Cardiac fibroblast (primary cell): ENCODE data around the gene CCDC12.

Experiments used
- DNase-seq, 2 donors: peaks; one replicate each; pipeline versions ENCODE4 v3.0.0 to v3.0.0-alpha.2; 2010; ENCODE audit warnings: low read depth in 2 of 2
- H3K4me3 ChIP-seq, 2 donors: replicated peaks in 1 of 2; 1 replicate in 1 of 2; 2 replicates in 1 of 2; pipeline ENCODE4 v1.5.1; 2011; ENCODE audit warnings: low read depth in 2 of 2, low read length in 2 of 2, mild to moderate bottlenecking in 2 of 2, moderate library complexity in 1 of 2
- TF ChIP-seq, protein P1 (sequence below): IDR thresholded peaks from one replicate; pipeline ENCODE4 v1.5.1; 2011; ENCODE audit warnings: low read depth, mild to moderate bottlenecking, low read length, inconsistent platforms

Gene CCDC12

DNA sequence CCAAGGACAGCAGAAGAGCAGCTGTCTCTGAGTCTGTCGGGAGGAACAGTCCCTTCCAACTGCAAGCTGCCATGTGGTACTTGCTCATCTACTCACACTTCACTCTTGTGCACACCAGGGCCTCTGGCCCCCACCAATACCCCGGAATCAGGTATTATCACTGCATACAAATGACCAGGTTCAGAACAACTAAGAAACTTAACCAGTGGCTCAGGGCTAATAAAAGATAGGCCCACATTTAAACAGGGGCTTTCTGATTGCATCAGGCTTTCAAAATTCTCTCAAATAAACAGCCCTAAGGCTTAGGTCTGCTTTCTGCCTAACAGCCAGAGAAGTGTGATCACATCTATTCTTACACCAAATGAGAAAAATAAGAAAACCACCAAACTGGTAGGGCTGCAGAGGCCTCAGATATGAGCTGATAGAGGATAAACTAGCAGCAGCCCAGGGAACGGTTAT, 20.7 kb downstream of the CCDC12 start:
- DNase-seq: no peak
- no peak overlapping the region for H3K4me3 ChIP-seq
- TF ChIP-seq, protein P1, sequence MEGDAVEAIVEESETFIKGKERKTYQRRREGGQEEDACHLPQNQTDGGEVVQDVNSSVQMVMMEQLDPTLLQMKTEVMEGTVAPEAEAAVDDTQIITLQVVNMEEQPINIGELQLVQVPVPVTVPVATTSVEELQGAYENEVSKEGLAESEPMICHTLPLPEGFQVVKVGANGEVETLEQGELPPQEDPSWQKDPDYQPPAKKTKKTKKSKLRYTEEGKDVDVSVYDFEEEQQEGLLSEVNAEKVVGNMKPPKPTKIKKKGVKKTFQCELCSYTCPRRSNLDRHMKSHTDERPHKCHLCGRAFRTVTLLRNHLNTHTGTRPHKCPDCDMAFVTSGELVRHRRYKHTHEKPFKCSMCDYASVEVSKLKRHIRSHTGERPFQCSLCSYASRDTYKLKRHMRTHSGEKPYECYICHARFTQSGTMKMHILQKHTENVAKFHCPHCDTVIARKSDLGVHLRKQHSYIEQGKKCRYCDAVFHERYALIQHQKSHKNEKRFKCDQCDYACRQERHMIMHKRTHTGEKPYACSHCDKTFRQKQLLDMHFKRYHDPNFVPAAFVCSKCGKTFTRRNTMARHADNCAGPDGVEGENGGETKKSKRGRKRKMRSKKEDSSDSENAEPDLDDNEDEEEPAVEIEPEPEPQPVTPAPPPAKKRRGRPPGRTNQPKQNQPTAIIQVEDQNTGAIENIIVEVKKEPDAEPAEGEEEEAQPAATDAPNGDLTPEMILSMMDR: no peak

GRCh38 chr3:46955157-46955556, 21.4 kb downstream of the CCDC12 start:
- TF ChIP-seq, protein P1: no peak
- H3K4me3 ChIP-seq: no peak overlapping the region
- DNase-seq: no peak

- no peak overlapping the region for H3K4me3 ChIP-seq
- DNase-seq: no peak
- TF ChIP-seq, protein P1: no peak
Observed at GRCh38 chr3:46954178-46954577, 22.4 kb downstream of the CCDC12 start.

GRCh38 chr3:46953234-46954010, 23.1 kb downstream of the CCDC12 start:
- DNase-seq: no peak
- H3K4me3 ChIP-seq: no peak overlapping the region

DNA sequence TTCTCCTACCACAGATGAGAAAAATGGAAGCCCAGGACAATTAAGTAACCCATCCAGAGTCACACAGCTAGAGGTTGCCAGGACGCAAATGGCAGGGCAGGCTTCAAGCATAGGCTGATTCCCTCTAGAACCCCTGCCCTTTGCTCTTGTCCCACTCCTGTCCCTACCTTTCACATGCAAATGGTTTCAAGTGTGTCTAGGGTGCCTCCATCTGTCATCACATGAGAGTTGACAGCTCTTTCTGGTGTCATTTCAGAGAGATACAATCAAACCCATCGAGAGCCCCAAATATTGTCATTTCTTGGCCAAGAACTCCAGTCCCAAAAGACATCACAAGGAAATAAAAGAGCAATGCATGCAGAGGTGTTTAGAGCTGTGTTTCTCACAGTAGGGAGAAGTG, 23.7 kb downstream of the CCDC12 start:
- H3K4me3 ChIP-seq: no peak overlapping the region
- TF ChIP-seq, protein P1: no peak
- no peak for DNase-seq

More at GRCh38 chr3:46953234-46954010, 23.1 kb downstream of the CCDC12 start:
- TF ChIP-seq, protein P1: no peak

GRCh38 chr3:46950650-46951241, 25.8 kb downstream of the CCDC12 start:
- TF ChIP-seq, protein P1: no peak
- H3K4me3 ChIP-seq: no peak overlapping the region
- DNase-seq: no peak

DNA sequence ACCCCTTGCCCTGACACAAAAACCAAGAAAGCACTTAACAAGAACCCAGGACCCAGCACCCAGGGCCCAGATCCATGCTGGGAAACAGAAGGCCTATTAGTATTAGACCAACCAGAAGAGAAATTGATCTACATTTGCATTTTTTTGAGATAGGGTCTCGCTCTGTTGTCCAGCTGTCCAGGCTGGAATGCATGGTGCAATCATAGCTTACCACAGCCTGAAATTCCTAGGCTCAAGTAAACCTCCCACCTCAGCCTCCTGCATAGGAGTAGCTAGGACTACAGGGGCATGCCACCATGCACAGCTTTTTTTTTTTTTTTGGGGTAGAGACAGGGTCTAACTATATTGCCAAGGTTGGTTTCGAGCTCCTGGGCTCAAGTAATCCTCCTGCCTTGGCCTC, 26.4 kb downstream of the CCDC12 start:
- TF ChIP-seq, protein P1: no peak
- DNase-seq: no peak
- no peak overlapping the region for H3K4me3 ChIP-seq
